Tibial nerve (tissue), 3 donors: ENCODE results near the gene B3GAT3.

ENCODE experiments used
- CTCF ChIP-seq, 5 experiments: fragments of 200-600 bp in 3 of 5; fragments of 450-650 bp in 2 of 5; sonication (generic) in 3 of 5; IDR thresholded peaks; one replicate each; pipeline ENCODE4 v1.5.1; 2016 to 2019; ENCODE audit warnings: antibody characterized with exemption in 5 of 5, mild to moderate bottlenecking in 3 of 5, moderate library complexity in 2 of 5
- POLR2A ChIP-seq, 2 donors: fragments of 450-650 bp; IDR thresholded peaks; one replicate each; pipeline ENCODE4 v1.6.1; 2017; ENCODE audit warnings: antibody characterized with exemption in 2 of 2, mild to moderate bottlenecking in 2 of 2, moderate library complexity in 2 of 2

DNA sequence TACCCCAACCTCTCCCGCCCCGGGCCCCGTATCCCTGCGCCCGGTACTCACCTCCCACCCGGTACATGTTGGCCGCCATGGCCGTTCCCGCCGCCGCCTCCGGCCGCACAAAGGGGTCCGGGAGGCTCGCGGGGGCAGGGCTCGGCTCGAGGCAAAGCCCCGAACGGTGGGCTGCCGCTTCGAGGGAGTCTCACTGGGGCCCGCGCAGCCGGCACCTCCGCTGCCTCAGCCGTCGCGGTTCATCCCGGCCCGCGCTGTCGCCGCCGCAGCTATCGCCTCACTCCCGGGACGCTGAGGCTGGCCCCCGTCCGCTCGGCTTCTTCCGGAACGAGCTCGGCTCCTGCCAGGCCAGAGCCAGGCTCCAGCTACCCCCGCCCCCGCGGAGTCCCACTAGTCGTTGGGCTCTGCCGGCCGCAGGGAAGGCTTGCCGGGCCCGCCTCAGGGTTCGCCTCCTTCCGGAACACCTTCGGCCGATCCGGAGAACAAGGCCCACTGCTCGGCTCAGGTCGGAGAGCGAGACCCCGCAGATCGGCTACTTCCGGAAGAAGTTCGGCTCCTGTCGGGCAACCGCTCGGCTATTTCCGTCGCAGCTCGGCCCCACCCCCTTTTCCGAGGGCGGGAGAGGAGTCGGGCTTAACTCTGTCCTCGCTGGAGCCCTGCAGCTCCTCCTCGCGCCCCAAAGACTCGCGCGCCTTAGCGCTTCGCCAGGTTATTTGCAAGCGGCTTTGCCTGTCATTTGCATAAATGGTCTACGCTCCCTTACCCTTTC is 20.2 kb downstream of the B3GAT3 start, which contains the start of gene MTA2:
- TF ChIP-seq CTCF (IDR thresholded peaks at IDR 0.05) (peak in 1 of 5 experiments; percentile 22), POLR2A (IDR thresholded peaks at IDR 0.05) (peak; percentile 60 to 75)
